Uterus (tissue), 2 donors: ENCODE data around the gene CLEC3B.
"Not testable (repeated sequence)": the region's sequence is repeated elsewhere in the genome, so short reads cannot be mapped to it uniquely, and the experiment has no call there.

Experiments used
- CTCF ChIP-seq, 4 experiments: fragments of 200-600 bp in 2 of 4; fragments of 450-650 bp in 2 of 4; sonication (generic) in 2 of 4; IDR thresholded peaks; one replicate each; pipeline ENCODE4 v1.5.1; 2016 to 2019; ENCODE audit warnings: antibody characterized with exemption in 4 of 4, mild to moderate bottlenecking in 2 of 4, moderate library complexity in 1 of 4
- POLR2A ChIP-seq, 2 donors: fragments of 450-650 bp; IDR thresholded peaks; one replicate each; pipeline ENCODE4 v1.6.1; 2016; ENCODE audit warnings: antibody characterized with exemption in 2 of 2, mild to moderate bottlenecking in 1 of 2, moderate library complexity in 1 of 2

GRCh38 chr3:45053805-45054195, 27.7 kb downstream of the CLEC3B start:
- TF ChIP-seq CTCF, POLR2A (IDR thresholded peaks at IDR 0.05): not testable (repeated sequence)
